Uterus (tissue), 2 donors: Measurements from ENCODE around the gene HS3ST6.

Experiments used
- CTCF ChIP-seq, 4 experiments: fragments of 200-600 bp in 2 of 4; fragments of 450-650 bp in 2 of 4; sonication (generic) in 2 of 4; IDR thresholded peaks; one replicate each; pipeline ENCODE4 v1.5.1; 2016 to 2019; ENCODE audit warnings: antibody characterized with exemption in 4 of 4, mild to moderate bottlenecking in 2 of 4, moderate library complexity in 1 of 4
- POLR2A ChIP-seq, 2 donors: fragments of 450-650 bp; IDR thresholded peaks; one replicate each; pipeline ENCODE4 v1.6.1; 2016; ENCODE audit warnings: antibody characterized with exemption in 2 of 2, mild to moderate bottlenecking in 1 of 2, moderate library complexity in 1 of 2

- no peak for TF ChIP-seq CTCF (IDR thresholded peaks at IDR 0.05)
- TF ChIP-seq POLR2A (IDR thresholded peaks at IDR 0.05) = no peak
Measured at GRCh38 chr16:1938910-1939309, 20.7 kb upstream of the HS3ST6 start.
